HCEC 1CT (cell line): ENCODE data around the gene CISD1.
"Not testable (repeated sequence)": the region's sequence is repeated elsewhere in the genome, so short reads cannot be mapped to it uniquely, and the experiment has no call there.

ENCODE experiments used
- DNase-seq: peaks from one replicate; pipeline ENCODE4 v3.0.0-alpha.2; 2017

CISD1 gene

GRCh38 chr10:58268946-58269781, at the start of gene CISD1:
TSS of gene CISD1 (plus strand) at chr10:58269162. CDS start at chr10:58269274, 112 bp downstream.
- peak; percentile 99 for DNase-seq

GRCh38 chr10:58219875-58220274, 49.1 kb upstream of the CISD1 start:
- no peak for DNase-seq

GRCh38 chr10:58220769-58221451, 48.1 kb upstream of the CISD1 start:
- DNase-seq: peak; percentile 73

GRCh38 chr10:58225654-58226053, 43.3 kb upstream of the CISD1 start:
- DNase-seq: no peak

GRCh38 chr10:58229856-58230255, 39.1 kb upstream of the CISD1 start:
- DNase-seq: not testable (repeated sequence)

- peak; percentile 91 for DNase-seq
Observed at GRCh38 chr10:58237014-58237834, 31.7 kb upstream of the CISD1 start.

- peak; percentile 72 for DNase-seq
Observed at GRCh38 chr10:58239561-58240169, 29.3 kb upstream of the CISD1 start.

- DNase-seq: peak; percentile 7
Observed at GRCh38 chr10:58240531-58240930, 28.4 kb upstream of the CISD1 start.

GRCh38 chr10:58241346-58241745, 27.6 kb upstream of the CISD1 start:
- peak; percentile 53 for DNase-seq

GRCh38 chr10:58243269-58243668, 25.7 kb upstream of the CISD1 start:
- no peak for DNase-seq

- not testable (repeated sequence) for DNase-seq
Observed at GRCh38 chr10:58243801-58244200, 25.2 kb upstream of the CISD1 start.

- DNase-seq: not testable (repeated sequence)
Observed at GRCh38 chr10:58244242-58244641, 24.7 kb upstream of the CISD1 start.

- not testable (repeated sequence) for DNase-seq
Observed at GRCh38 chr10:58244666-58245065, 24.3 kb upstream of the CISD1 start.

GRCh38 chr10:58253184-58253583, 15.8 kb upstream of the CISD1 start:
- DNase-seq: no peak

GRCh38 chr10:58254644-58255043, 14.3 kb upstream of the CISD1 start:
- DNase-seq: no peak

- DNase-seq: not testable (repeated sequence)
Observed at GRCh38 chr10:58256013-58256780, 12.8 kb upstream of the CISD1 start.

- no peak for DNase-seq
Observed at GRCh38 chr10:58258977-58259692, 9.8 kb upstream of the CISD1 start.

GRCh38 chr10:58260334-58260733, 8.6 kb upstream of the CISD1 start:
- DNase-seq: no peak

GRCh38 chr10:58262766-58263165, 6.2 kb upstream of the CISD1 start:
- DNase-seq: no peak

- DNase-seq: peak; percentile 23
Observed at GRCh38 chr10:58264780-58265179, 4.2 kb upstream of the CISD1 start.

GRCh38 chr10:58265249-58265648, 3.7 kb upstream of the CISD1 start:
- no peak for DNase-seq
